Type B pancreatic cell (in vitro differentiated cells): ENCODE measurements around the gene RASGRP1. TPM values are rescaled to one million over a fixed set of nuclear protein-coding genes. Genes with fewer than 3 reads are reported as not detected.

Experiments
- DNase-seq: peaks from one replicate; pipeline ENCODE4 v3.0.0; 2021; ENCODE audit warnings: mixed read lengths; ENCODE audit not compliant: unreplicated experiment; ENCODE audit errors: extremely low spot score
- H3K27ac Mint-ChIP-seq: 2 replicates; pipeline ENCODE4 v1.8.0; 2021; ENCODE audit warnings: mild to moderate bottlenecking, mixed read lengths
- H3K27me3 Mint-ChIP-seq: 2 replicates; pipeline ENCODE4 v1.8.0; 2021; ENCODE audit warnings: mixed read lengths
- H3K36me3 Mint-ChIP-seq: 2 replicates; pipeline ENCODE4 v1.8.0; 2021; ENCODE audit warnings: mixed read lengths
- H3K4me1 Mint-ChIP-seq: one replicate; pipeline ENCODE4 v1.8.0; 2021; ENCODE audit warnings: mixed read lengths; ENCODE audit not compliant: unreplicated experiment
- H3K4me3 Mint-ChIP-seq: 2 replicates; pipeline ENCODE4 v1.8.0; 2021; ENCODE audit warnings: mild to moderate bottlenecking, mixed read lengths
- H3K9me3 Mint-ChIP-seq: 2 replicates; pipeline ENCODE4 v1.8.0; 2021; ENCODE audit warnings: mixed read lengths
- CTCF ChIP-seq: fragments of 200-600 bp; sonication (generic); conservative IDR thresholded peaks from 2 replicates; pipeline ENCODE4 v1.5.0; 2021; ENCODE audit warnings: antibody characterized with exemption, mild to moderate bottlenecking
- total RNA-seq: library from RNA; stranded (reverse); gene quantifications from 2 replicates; pipeline ENCODE4 v1.2.1, GENCODE V29; 2021; ENCODE audit warnings: low replicate concordance

RASGRP1 gene
- total RNA-seq, 1 donor from 2014 or later: 3.0 TPM

- Mint-ChIP-seq H3K4me3 (no peak overlapping the region), H3K27ac (no peak overlapping the region), H3K36me3 (no peaks in the 10 kb centered on the region), H3K4me1 (no peaks in the 10 kb centered on the region), H3K27me3 (no peaks in the 10 kb centered on the region), H3K9me3 (no peaks in the 10 kb centered on the region)
- DNase-seq: no peak
- TF ChIP-seq CTCF: no peak
Observed at GRCh38 chr15:38522922-38523321, 41.7 kb downstream of the RASGRP1 start.

GRCh38 chr15:38521316-38521715 is 43.3 kb downstream of the RASGRP1 start:
- no peak overlapping the region for H3K4me3 Mint-ChIP-seq
- H3K9me3 Mint-ChIP-seq: no peaks in the 10 kb centered on the region
- peaks cover 3% of the 10 kb centered on the region for H3K4me1 Mint-ChIP-seq
- no peaks in the 10 kb centered on the region for H3K36me3 Mint-ChIP-seq
- H3K27ac Mint-ChIP-seq: no peak overlapping the region
- no peak for TF ChIP-seq CTCF
- no peaks in the 10 kb centered on the region for H3K27me3 Mint-ChIP-seq
- no peak for DNase-seq

- H3K36me3 Mint-ChIP-seq: no peaks in the 10 kb centered on the region
- H3K4me3 Mint-ChIP-seq: no peak overlapping the region
- peaks cover 11% of the 10 kb centered on the region for H3K4me1 Mint-ChIP-seq
- no peak overlapping the region for H3K27ac Mint-ChIP-seq
- no peaks in the 10 kb centered on the region for H3K27me3 Mint-ChIP-seq
- DNase-seq: no peak
- H3K9me3 Mint-ChIP-seq: no peaks in the 10 kb centered on the region
- TF ChIP-seq CTCF: no peak
Observed at GRCh38 chr15:38520035-38520434, 44.6 kb downstream of the RASGRP1 start.

- no peak overlapping the region for H3K27ac Mint-ChIP-seq
- H3K36me3 Mint-ChIP-seq: no peaks in the 10 kb centered on the region
- no peak for DNase-seq
- H3K9me3 Mint-ChIP-seq: no peaks in the 10 kb centered on the region
- H3K4me1 Mint-ChIP-seq: peaks cover 19% of the 10 kb centered on the region
- no peak overlapping the region for H3K4me3 Mint-ChIP-seq
- no peaks in the 10 kb centered on the region for H3K27me3 Mint-ChIP-seq
- no peak for TF ChIP-seq CTCF
Observed at GRCh38 chr15:38518084-38518483, 46.5 kb downstream of the RASGRP1 start.

- H3K36me3 Mint-ChIP-seq: no peaks in the 10 kb centered on the region
- DNase-seq: no peak
- no peaks in the 10 kb centered on the region for H3K9me3 Mint-ChIP-seq
- H3K27me3 Mint-ChIP-seq: no peaks in the 10 kb centered on the region
- H3K4me1 Mint-ChIP-seq: peaks cover 19% of the 10 kb centered on the region
- H3K4me3 Mint-ChIP-seq: no peak overlapping the region
- no peak overlapping the region for H3K27ac Mint-ChIP-seq
- no peak for TF ChIP-seq CTCF
Observed at GRCh38 chr15:38517312-38517975, 47.2 kb downstream of the RASGRP1 start.

- Mint-ChIP-seq H3K36me3 (no peaks in the 10 kb centered on the region), H3K27ac (no peak overlapping the region), H3K4me3 (no peak overlapping the region), H3K4me1 (peaks cover 19% of the 10 kb centered on the region), H3K9me3 (no peaks in the 10 kb centered on the region), H3K27me3 (no peaks in the 10 kb centered on the region)
- DNase-seq: no peak
- no peak for TF ChIP-seq CTCF
Observed at GRCh38 chr15:38516626-38517025, 48.0 kb downstream of the RASGRP1 start.
